GM18511 (cell line): Measurements from ENCODE around the gene CIITA.
"Not testable (repeated sequence)": the region's sequence is repeated elsewhere in the genome, so short reads cannot be mapped to it uniquely, and the experiment has no call there.

Source experiments
- ATAC-seq: cut with Tn5 transposase; IDR thresholded peaks from one replicate; pipeline ENCODE4 v1.9.1; 2021; ENCODE audit warnings: mild to moderate bottlenecking, moderate library complexity; ENCODE audit not compliant: unreplicated experiment

The CIITA gene

GRCh38 chr16:10876799-10877341 is at the start of gene CIITA:
TSS of gene CIITA (plus strand) at chr16:10877202. CDS start at chr16:10877331, 129 bp downstream.
- peak; percentile 58 for ATAC-seq

- ATAC-seq, result no peak
Measured at GRCh38 chr16:10827691-10828341, 49.2 kb upstream of the CIITA start.

- ATAC-seq, result no peak
Measured at GRCh38 chr16:10828851-10829366, 48.1 kb upstream of the CIITA start.

- not testable (repeated sequence) for ATAC-seq
Measured at GRCh38 chr16:10829390-10830098, 47.5 kb upstream of the CIITA start.

GRCh38 chr16:10830240-10830639 is 46.8 kb upstream of the CIITA start:
- ATAC-seq, result not testable (repeated sequence)

GRCh38 chr16:10831894-10832886 is 44.8 kb upstream of the CIITA start:
- ATAC-seq, result no peak

- no peak for ATAC-seq
Measured at GRCh38 chr16:10833271-10833670, 43.7 kb upstream of the CIITA start.

- no peak for ATAC-seq
Measured at GRCh38 chr16:10834130-10834529, 42.9 kb upstream of the CIITA start.

GRCh38 chr16:10834766-10835165 is 42.2 kb upstream of the CIITA start:
- no peak for ATAC-seq

- ATAC-seq, result peak; percentile 73
Measured at GRCh38 chr16:10835281-10835931, 41.6 kb upstream of the CIITA start.

GRCh38 chr16:10836174-10836853 is 40.7 kb upstream of the CIITA start:
- ATAC-seq, result no peak

GRCh38 chr16:10838621-10839278 is 38.3 kb upstream of the CIITA start:
- ATAC-seq, result no peak

GRCh38 chr16:10839279-10839666 is 37.7 kb upstream of the CIITA start:
- no peak for ATAC-seq

- ATAC-seq, result no peak
Measured at GRCh38 chr16:10840703-10841102, 36.3 kb upstream of the CIITA start.

- ATAC-seq, result no peak
Measured at GRCh38 chr16:10846213-10846998, 30.6 kb upstream of the CIITA start.

GRCh38 chr16:10847176-10847575 is 29.8 kb upstream of the CIITA start:
- no peak for ATAC-seq

- ATAC-seq, result no peak
Measured at GRCh38 chr16:10849736-10850477, 27.1 kb upstream of the CIITA start.

GRCh38 chr16:10850478-10850850 is 26.5 kb upstream of the CIITA start:
- no peak for ATAC-seq
